GM18951 (cell line): ENCODE data around the gene PTGES2.
"Not testable (repeated sequence)": the region's sequence is repeated elsewhere in the genome, so short reads cannot be mapped to it uniquely, and the experiment has no call there.

ENCODE experiments used
- POLR2A ChIP-seq: IDR thresholded peaks from 4 replicates; pipeline ENCODE4 v1.6.1; 2011; ENCODE audit warnings: mild to moderate bottlenecking; ENCODE audit not compliant: insufficient read length, insufficient read depth; ENCODE audit errors: extremely low read depth
- in situ Hi-C: fragments of 300-500 bp; cut with MboI; formaldehyde crosslinking; loops from one replicate; pipeline ENCODE4 v1.12.0; 2022; ENCODE audit warnings: low sequenced_read_pairs, mixed read lengths, inconsistent platforms; ENCODE audit not compliant: unreplicated experiment

The PTGES2 gene

DNA sequence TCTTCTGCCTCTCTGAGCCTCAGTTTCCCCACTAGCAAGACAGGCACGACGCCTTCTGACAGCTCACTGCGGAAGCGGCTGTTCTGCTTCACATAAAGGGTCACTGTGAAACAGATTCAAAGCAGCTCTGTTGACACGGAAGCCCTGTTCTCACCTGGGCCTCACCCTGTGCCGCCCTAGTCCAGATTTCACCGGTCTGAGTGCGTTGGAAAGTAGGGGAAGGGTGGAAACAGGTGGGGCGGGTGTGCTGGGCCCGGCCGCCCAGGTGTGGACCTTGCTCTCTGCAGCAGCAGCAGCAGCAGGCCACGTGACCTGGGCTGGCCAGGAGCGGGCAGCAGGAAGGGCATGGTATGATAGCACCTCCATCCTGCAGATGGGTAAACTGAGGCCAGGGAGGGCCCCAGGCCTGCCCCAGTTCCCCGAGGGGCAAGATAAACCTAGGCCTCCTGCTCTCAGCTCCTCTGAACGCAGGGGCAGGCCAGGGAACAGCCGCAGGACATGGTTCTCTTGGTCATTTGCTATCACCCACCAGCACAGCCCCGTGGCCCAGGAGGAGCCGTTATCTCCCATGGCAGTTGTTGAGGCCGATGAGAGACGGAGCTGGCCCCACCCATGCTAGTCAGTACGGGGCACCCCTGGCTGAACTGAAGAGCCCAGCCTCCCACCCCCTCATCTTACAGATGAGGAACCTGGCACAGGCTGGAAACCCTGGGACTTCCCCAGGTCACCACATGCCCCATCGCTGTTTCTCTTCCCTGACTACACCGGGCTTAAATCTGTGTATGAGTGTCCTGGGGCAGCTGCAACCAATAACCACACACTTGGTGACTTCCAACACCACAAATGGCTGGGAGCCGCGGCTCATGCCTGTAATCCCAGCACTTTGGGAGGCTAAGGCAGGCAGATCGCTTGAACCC lies 12.1 kb downstream of the PTGES2 start:
- no peak for TF ChIP-seq POLR2A
- in situ Hi-C loops, result no loop called here

DNA sequence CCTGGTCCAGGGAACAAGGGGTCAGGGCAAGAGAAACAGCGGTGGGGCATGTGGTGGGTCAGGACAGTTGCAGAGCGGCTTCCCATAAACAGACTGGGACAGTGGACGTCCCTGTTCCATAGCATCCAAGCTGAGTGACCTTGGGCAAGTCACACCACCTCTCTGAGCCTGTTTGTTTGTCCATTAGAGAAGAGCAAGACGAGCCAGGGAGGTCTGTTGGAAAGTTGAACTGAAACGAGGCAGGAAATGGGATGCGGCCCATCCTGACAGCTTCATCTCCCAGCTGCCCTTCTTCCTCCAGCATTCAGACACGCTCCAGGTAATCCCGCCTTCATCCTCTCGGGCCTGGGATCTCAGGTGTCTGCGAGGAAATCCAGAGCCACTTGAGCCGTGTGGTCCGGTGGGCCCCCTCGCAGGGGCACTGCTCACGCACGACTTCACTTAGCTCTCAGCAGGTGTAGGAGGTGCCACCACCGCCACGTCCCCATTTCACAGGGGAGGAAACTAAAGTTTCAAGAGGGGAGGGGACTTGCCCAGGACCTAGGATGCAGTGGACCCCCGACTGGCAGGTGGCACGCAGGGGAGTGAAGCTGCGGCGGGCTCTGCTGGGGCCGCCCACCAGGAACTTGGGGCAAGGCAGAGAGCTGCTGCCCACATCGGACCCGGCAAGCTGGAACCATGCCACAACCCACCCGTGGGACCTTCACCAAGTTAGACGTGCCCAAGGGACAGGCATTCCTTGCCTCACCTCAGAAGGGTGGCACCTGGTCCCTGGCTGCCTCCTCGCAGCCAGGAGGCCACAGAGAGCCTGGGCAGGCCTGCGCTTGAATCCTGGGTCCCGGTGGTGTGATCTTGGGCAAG lies 13.0 kb downstream of the PTGES2 start:
- in situ Hi-C loops, result no loop called here

DNA sequence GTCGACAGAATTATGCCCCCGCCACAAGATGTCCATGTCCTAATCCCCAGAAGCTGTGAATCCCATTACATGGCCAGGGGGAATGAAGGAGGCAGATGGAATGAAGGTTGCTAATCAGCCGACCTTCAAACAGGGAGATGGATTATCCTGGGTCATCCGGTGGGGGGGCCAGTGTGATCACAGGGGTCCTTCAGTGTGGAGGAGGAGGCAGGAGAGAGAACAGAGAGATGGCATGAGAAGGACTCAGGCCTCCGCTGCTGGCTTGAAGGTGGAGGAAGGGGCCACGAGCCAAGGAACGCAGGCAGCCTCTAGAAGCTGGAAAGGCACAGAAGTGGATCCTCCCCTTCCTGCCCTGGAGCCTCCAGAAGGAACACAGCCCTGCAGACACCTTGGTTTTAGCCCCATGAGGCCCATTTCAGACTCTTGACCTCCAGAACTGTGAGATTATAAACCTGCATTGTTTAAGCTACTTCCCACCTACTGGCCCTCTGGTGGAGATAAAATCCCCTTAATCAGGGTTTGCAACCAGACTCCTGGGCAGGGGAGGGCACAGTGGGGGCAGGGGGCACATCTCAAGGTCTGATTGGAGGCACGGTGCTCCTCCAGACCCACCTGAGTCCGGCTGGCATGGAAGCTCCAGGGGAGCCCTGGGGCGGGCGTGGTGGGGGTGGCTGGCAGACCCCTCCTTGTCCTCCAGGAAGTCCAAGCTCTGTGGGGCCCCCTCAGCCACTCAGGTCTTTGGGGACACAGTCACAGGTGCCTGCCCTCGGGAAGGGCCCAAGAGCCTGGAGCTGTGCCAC lies 13.8 kb downstream of the PTGES2 start:
- in situ Hi-C loops, result no loop called here
- TF ChIP-seq POLR2A, result no peak

More for the DNA sequence above, 13.0 kb downstream of the PTGES2 start:
- TF ChIP-seq POLR2A, result no peak

DNA sequence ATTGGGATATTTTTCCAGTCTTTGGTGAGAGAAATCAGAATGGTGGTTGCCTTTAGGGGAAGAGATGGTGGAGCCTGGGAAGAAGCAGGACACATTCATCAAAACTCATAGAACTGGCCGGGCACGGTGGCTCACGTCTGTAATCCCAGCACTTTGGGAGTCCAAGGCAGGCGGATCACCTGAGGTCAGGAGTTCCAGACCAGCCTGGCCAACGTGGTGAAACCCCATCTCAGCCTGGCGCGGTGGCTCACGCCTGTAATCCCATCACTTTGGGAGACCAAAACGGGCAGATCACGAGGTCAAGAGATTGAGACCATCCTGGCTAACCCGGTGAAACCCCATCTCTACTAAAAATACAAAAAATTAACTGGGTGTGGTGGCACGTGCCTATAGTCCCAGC lies 15.8 kb downstream of the PTGES2 start:
- in situ Hi-C loops, result not testable (repeated sequence)

DNA sequence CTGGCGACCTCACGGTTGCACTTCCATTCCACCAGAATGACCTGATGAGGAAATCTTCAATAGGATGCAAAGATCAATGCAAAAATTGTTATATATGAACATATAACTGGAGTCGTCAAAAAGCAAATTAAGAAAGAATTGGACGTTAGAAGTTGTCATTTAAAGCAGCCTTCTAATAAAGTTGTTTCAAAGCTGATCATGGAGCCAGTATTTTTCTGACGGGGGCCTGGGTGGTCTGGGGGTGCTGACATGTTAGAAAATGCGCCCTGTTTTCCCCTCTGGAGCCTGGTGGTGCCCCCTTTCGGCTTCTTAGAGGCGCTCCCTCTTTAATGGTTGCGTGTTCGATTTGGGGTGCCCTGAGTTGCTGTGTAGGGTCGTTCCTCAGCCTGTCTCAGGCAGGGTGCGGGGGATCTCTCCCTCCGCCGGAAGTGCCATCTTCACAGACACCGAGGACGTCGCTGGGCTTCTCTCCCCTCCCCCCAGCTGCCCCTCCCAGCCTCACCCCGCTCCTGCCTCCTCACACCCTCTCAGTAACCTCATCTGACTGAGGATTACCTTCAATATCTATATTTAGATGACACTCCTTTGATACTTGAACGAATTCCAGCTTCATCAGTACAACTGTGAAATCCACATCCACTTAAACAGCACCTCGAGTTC lies 18.3 kb downstream of the PTGES2 start:
- no peak for TF ChIP-seq POLR2A
- in situ Hi-C loops, result no loop called here

DNA sequence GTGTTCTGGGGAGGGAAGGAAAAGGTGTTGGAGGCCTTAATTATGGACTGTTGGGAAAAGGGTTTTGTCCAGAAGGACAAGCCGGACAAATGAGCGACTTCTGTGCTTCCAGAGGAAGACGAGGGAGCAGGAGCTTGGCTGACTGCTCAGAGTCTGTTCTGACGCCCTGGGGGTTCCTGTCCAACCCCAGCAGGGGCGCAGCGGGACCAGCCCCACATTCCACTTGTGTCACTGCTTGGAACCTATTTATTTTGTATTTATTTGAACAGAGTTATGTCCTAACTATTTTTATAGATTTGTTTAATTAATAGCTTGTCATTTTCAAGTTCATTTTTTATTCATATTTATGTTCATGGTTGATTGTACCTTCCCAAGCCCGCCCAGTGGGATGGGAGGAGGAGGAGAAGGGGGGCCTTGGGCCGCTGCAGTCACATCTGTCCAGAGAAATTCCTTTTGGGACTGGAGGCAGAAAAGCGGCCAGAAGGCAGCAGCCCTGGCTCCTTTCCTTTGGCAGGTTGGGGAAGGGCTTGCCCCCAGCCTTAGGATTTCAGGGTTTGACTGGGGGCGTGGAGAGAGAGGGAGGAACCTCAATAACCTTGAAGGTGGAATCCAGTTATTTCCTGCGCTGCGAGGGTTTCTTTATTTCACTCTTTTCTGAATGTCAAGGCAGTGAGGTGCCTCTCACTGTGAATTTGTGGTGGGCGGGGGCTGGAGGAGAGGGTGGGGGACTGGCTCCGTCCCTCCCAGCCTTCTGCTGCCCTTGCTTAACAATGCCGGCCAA lies 19.1 kb downstream of the PTGES2 start:
- no peak for TF ChIP-seq POLR2A
- in situ Hi-C loops, result no loop called here

DNA sequence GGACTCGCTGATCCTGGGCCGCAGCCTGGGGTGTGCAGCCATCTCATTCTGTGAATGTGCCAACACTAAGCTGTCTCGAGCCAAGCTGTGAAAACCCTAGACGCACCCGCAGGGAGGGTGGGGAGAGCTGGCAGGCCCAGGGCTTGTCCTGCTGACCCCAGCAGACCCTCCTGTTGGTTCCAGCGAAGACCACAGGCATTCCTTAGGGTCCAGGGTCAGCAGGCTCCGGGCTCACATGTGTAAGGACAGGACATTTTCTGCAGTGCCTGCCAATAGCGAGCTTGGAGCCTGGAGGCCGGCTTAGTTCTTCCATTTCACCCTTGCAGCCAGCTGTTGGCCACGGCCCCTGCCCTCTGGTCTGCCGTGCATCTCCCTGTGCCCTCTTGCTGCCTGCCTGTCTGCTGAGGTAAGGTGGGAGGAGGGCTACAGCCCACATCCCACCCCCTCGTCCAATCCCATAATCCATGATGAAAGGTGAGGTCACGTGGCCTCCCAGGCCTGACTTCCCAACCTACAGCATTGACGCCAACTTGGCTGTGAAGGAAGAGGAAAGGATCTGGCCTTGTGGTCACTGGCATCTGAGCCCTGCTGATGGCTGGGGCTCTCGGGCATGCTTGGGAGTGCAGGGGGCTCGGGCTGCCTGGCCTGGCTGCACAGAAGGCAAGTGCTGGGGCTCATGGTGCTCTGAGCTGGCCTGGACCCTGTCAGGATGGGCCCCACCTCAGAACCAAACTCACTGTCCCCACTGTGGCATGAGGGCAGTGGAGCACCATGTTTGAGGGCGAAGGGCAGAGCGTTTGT lies 19.9 kb downstream of the PTGES2 start:
- in situ Hi-C loops, result no loop called here
- no peak for TF ChIP-seq POLR2A

DNA sequence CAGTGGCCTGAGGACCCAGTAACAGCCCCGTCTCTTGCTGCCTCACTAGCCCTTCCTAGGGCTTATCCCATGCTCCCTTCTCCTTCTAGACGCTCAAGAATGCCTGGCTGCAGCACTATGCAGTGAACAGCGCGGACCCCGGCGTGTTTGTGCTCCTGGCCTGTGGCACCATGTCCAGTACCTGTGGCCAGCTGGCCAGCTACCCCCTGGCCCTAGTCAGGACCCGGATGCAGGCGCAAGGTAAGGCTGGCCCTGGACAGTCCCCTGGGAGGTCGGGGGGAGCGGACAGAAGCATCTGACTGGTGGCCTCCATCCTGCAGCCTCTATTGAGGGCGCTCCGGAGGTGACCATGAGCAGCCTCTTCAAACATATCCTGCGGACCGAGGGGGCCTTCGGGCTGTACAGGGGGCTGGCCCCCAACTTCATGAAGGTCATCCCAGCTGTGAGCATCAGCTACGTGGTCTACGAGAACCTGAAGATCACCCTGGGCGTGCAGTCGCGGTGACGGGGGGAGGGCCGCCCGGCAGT lies 20.5 kb downstream of the PTGES2 start:
- in situ Hi-C loops, result no loop called here
- no peak for TF ChIP-seq POLR2A

DNA sequence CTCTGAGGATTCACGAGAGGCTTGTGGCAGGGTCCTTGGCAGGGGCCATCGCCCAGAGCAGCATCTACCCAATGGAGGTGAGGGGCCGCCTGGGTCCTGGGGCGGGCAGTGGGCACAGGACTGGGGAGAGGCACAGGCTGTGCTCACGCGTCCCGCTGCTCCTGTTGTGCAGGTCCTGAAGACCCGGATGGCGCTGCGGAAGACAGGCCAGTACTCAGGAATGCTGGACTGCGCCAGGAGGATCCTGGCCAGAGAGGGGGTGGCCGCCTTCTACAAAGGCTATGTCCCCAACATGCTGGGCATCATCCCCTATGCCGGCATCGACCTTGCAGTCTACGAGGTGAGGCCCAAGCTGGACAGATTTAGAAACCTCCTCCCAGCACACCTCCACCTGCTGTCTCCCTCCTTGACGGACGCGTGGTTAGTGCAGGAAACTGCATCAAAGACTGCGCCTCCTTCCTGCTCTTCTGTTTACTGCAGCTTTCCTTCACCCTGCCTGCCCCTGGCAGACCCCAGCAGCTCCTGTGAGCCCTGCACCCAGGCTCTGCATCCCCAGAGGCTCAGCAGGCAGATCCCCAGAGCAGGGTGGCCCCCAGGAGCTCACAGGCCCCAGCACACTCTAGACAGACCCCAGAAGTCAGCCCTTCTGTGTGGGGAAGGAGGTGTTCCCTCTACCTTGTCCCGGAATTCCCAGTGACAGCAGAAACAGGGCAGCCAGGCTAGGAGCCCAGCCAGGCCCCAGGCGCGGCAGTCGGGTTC lies 21.2 kb downstream of the PTGES2 start:
- in situ Hi-C loops, result no loop called here
- no peak for TF ChIP-seq POLR2A

DNA sequence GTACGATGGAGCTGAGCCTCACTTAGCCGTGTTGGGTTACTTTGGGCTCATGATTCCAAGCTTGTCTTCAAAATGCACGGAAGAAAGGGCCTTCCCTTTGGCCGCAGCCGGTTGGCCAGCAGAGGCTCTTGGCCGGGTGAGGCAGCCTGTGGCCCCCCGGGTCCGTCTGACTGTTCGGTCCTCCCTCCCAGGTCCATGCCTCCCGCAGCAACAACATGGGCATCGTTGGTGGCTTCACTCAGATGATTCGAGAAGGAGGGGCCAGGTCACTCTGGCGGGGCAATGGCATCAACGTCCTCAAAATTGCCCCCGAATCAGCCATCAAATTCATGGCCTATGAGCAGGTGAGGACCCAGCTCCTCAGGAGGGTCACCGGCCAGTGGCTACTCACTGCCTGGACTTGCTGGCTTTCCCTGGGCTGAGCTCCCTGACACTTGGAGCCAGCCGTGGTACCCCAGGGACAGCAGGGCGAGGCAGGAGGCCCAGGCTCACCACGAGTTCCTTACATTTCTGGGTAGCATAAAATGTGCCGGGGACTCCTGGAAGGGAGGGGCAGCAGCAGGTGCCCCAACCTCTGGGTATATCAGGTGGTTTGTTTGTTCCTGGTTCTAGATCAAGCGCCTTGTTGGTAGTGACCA lies 21.9 kb downstream of the PTGES2 start:
- in situ Hi-C loops, result no loop called here
- TF ChIP-seq POLR2A, result no peak
